HG03354 (cell line): ENCODE data around the gene KRIT1.

ENCODE experiments used
- ATAC-seq: cut with Tn5 transposase; IDR thresholded peaks from one replicate; pipeline ENCODE4 v1.9.1; 2021; ENCODE audit warnings: mild to moderate bottlenecking; ENCODE audit not compliant: unreplicated experiment, poor library complexity, severe bottlenecking

The KRIT1 gene

DNA sequence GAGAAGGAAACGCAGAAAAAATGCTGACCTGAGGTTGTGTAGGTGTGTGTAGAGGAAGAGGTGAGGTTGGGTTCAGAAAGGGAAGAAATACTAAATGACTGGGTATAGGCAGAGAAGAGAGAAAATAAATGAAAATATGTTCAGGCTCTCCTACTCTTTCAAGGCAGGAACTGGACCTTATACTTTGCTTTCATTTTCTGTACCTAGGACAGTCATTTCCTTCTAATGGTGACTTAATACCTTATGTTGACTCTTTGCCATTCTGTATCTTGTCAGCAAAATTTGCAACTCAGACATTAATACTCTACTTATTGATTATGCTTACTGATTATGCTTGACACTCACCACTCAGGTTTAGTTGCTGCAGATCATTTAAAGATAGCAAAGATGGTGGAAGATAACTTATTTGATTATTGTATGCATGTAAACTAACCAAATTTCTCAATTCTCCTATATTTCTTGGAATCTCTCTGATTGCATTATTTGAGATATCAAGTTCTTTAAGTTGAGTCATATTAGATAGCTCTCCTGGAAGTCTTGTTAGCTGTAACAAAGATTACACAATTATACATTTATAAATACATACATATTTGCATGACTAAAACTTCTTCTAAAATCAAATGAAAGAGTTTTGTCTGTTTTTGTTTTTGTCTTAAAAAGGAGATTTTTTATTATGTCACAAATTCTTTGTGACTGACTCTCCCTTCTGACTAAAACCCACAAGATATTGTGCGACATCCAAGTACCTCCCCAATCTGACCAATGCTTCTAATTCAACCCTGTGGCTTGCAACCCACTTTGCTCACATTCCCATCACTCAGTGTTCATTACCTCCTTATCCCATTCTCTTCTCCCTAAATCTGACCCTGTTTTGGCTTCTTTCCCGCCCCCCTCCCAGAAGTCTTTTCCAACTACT is 86.8 kb downstream of the KRIT1 start:
- ATAC-seq: peak; percentile 94

DNA sequence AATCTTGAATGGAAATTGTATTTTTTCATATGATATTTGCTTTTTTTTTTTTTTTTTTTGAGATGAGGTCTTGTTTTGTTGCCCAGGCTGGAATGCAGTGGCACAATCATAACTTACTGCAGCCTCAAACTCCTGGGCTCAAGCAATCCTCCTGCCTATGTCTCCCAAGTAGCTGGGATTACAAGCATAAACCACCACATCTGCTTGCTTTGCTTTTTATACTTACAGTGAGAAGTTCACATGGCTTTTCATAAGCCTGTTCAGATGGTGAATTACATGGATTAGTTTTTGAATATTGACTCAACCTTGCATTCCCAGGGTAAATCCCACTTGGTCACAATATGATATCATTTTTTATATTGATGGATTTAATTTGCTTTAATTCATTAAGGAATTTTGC is 88.7 kb downstream of the KRIT1 start:
- no peak for ATAC-seq

DNA sequence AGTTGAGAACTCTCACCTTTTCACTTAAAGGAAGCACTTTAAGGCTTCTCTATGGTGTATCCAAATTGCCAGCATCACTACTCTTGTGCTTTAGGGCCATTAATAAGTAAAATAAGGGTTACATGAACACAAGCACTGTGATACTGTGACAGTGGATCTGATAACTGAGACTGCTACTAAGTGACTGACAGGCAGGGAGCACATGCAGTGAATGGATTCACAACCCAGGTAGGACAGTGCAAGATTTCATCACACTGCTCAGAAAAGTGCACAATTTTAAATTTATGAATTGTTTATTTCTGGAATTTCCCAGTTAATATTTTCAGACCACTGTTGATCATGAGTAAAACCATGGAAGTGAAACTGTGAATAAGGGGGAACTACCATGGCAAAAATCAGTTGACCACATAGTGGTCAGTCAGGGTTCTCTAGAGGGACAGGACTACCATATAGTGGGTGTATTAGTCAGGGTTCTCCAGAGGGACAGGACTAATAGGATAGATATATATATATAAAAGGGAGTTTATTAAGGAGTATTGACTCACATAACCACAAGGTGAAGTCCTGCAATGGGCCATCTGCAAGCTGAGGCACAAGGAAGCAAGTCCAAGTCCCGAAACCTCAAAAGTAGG is 90.5 kb downstream of the KRIT1 start:
- ATAC-seq: no peak

DNA sequence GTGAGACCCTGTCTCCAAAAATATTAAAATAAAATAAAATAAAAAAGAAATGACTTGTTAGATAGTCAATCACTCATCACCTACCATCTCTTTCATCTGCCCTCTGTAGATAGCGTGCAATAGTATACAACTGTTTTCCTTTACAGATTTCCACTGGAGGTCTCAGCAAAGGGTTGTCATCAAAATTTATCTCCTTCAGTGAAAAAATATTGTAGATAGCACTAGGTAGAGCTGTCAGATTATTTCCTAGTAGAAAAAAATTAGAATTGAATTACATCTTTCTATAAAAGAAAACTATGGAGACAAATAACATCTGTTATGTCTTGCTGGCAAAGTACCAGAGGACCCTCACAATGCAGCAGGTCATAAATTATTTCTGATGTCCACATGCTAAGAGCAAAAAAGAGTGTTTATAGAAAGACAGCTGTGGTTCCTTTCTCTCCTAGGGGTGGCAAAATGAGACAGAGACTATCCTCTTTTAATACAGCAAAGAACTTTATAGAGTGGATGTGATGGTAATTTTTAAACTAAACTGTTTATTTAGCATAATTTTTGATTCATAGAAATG is 95.2 kb downstream of the KRIT1 start:
- no peak for ATAC-seq

DNA sequence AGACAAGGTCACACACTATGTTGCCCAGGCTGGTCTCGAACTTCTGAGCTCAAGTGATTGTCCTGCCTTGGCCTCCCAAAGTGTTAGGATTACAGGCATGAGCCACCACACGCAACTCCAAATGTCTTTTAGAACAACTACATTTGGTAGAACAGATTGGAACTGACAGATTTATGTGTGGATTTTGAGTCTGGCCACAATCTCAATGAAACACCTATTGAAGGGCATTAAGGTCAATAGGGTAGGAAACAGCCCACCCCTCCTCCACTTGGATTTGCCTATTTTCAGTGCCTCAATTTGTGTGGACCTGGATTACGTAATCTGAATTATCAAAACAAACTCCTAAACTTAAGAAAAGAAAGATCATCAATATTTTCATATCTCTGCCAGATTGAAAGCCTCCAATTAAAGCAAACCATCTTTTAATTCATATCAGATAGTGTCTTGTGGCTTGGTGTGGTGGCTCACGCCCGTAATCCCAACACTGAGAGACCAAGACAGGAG is 95.9 kb downstream of the KRIT1 start:
- ATAC-seq: no peak
